Suprapubic skin (tissue), 4 donors: ENCODE data around the gene LHX6. TPM values are rescaled to one million over a fixed set of nuclear protein-coding genes. Genes with fewer than 3 reads are reported as not detected.

Experiments used
- DNase-seq, 2 donors: peaks; one replicate each; pipeline ENCODE4 v3.0.0-alpha.2; 2019; ENCODE audit warnings: low spot score in 2 of 2
- H3K27ac ChIP-seq: fragments of 200-600 bp; sonication (generic); one replicate; pipeline ENCODE4 v1.5.1; 2019
- H3K27me3 ChIP-seq: fragments of 200-600 bp; sonication (generic); one replicate; pipeline ENCODE4 v1.5.1; 2019
- H3K36me3 ChIP-seq: fragments of 200-600 bp; sonication (generic); one replicate; pipeline ENCODE4 v1.5.1; 2019
- H3K4me1 ChIP-seq: fragments of 200-600 bp; sonication (generic); one replicate; pipeline ENCODE4 v1.5.1; 2019
- H3K4me3 ChIP-seq: fragments of 200-600 bp; sonication (generic); one replicate; pipeline ENCODE4 v1.5.1; 2019; ENCODE audit warnings: mild to moderate bottlenecking
- H3K9me3 ChIP-seq: fragments of 200-600 bp; sonication (generic); one replicate; pipeline ENCODE4 v1.5.1; 2019
- CTCF ChIP-seq, 2 donors: fragments of 200-600 bp in 1 of 2; fragments of 450-650 bp in 1 of 2; sonication (generic) in 1 of 2; IDR thresholded peaks; one replicate each; pipeline ENCODE4 v1.5.1; 2016 to 2019; ENCODE audit warnings: antibody characterized with exemption in 2 of 2, mild to moderate bottlenecking in 1 of 2, moderate library complexity in 1 of 2
- EP300 ChIP-seq: sonication (generic); formaldehyde crosslinking; IDR thresholded peaks from one replicate; pipeline ENCODE4 v1.6.1; 2017; ENCODE audit warnings: antibody characterized with exemption
- POLR2A ChIP-seq, 2 donors: fragments of 450-650 bp; IDR thresholded peaks; one replicate each; pipeline ENCODE4 v1.6.1; 2017; ENCODE audit warnings: antibody characterized with exemption in 2 of 2, mild to moderate bottlenecking in 2 of 2, moderate library complexity in 2 of 2
- POLR2AphosphoS5 ChIP-seq, 3 donors: sonication (generic); formaldehyde crosslinking; IDR thresholded peaks; one replicate each; pipeline ENCODE4 v1.6.1; 2017; ENCODE audit warnings: antibody characterized with exemption in 3 of 3
- WGBS: methylation state at CpG from one replicate; pipeline ENCODE4 v1.1.5; 2018; 5-methylcytosine and 5-hydroxymethylcytosine counted together
- total RNA-seq, 4 donors: library from RNA; depleted of rRNA; stranded (reverse); fragments of >200 nt; gene quantifications; one replicate each; pipeline ENCODE4 v1.1.0, GENCODE V29; 2016

LHX6 gene
- total RNA-seq, 4 donors from 2014 or later: 1.4 to 7.3 (median 3.4) TPM

DNA sequence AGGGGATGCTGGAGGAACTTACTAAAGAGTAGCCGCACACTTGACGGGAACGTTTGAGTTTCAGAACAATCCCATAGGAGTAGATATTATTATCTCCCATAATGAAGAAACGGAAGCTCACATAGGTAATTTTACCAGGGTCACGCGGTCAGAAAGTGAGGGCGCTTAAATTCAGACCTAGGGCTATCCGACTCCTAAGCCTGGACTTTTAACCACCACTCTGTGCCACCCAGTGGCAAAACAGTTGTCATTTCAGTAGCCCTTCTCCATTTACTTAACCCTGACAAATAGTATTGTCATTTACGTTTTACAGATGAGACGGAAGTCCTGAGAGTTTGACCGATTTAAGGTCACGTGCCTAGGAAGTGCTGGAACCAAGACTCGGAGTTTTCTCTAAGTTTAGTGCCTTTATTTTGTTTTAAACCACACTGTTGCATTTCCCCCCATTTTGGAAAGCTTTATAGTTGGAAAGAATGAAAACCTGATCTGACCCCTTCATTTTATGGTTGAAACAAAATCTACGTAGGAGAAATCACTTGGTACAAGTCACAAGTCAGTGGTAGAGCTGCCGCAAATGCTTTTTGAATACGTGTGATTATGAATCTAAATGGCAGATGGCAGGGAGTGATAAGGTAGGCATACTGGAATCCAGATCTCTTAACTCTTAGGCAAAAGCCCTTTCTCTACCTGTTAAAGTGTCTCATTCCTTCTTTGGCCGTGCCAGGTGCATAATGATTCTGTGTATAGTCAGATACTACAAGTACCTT, 36.6 kb upstream of the LHX6 start:
- no peak for DNase-seq
- H3K27me3 ChIP-seq: no peaks in the 10 kb centered on the region
- H3K4me1 ChIP-seq: peaks cover 39% of the 10 kb centered on the region
- 6% methylated on average over 17 of the region's 17 CpGs for WGBS
- H3K4me3 ChIP-seq: peak overlapping the region; percentile 75
- H3K9me3 ChIP-seq: no peaks in the 10 kb centered on the region
- peaks cover 6% of the 10 kb centered on the region for H3K36me3 ChIP-seq
- peak overlapping the region; percentile 89 for H3K27ac ChIP-seq
- no peak for TF ChIP-seq POLR2A (IDR thresholded peaks at IDR 0.05)
- TF ChIP-seq CTCF (IDR thresholded peaks at IDR 0.05): no peak
- TF ChIP-seq EP300: no peak
- TF ChIP-seq POLR2AphosphoS5 (IDR thresholded peaks at IDR 0.05): no peak

- Histone ChIP-seq H3K4me1 (peaks cover 39% of the 10 kb centered on the region), H3K27me3 (no peaks in the 10 kb centered on the region), H3K27ac (peak within 1 kb of the TSS; percentile 89), H3K9me3 (no peaks in the 10 kb centered on the region), H3K36me3 (peaks cover 14% of the 10 kb centered on the region), H3K4me3 (peak within 1 kb of the TSS; percentile 75)
- peak; percentile 92 to 96 for DNase-seq
- peak in 2 of 3 donors; percentile 87 for TF ChIP-seq POLR2AphosphoS5 (IDR thresholded peaks at IDR 0.05)
- TF ChIP-seq CTCF (IDR thresholded peaks at IDR 0.05): no peak
- peak; percentile 12 to 84 for TF ChIP-seq POLR2A (IDR thresholded peaks at IDR 0.05)
- TF ChIP-seq EP300: no peak
- 0% methylated on average over 9 of the region's 60 CpGs for WGBS
These were observed 35.8 kb upstream of the LHX6 start, which contains the start of the genes MRRF and RBM18 for GRCh38 chr9:122264360-122265148. Gene MRRF, plus strand, starts transcription at chr9:122264882. Its CDS starts 6,010 bp downstream, at chr9:122270892. Gene RBM18, minus strand, starts transcription at chr9:122264840. Its CDS starts 3,348 bp downstream, at chr9:122261492.

DNA sequence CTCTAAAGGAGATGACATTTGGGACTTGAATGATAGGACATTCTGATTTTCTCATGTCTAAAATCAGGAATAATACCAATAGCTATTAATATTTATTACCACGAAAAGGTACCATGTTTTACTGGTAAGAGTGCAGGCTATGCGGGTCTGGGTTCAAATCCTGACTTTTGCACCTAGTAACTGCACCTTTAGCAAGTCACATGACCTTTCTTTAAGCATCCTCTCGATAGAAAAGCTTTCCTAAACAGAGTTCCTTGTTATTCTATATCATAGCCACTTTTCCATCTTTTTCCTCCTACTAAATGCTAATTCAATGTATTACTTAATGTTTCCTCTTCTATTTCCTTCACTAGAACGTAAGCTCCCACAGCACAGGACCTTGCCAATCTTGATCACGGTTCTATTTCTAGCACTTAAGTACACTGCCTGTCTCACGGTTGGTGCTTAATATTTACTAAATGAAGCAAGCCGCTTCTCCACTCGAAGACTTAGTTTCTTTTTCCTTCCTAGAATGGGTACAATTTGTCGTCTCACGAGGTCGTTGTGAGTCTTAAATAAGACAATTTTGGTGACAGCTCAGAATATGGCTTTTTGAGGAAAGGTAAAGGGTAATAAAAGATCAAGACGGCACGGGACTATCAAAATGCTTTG, 35.1 kb upstream of the LHX6 start:
- Histone ChIP-seq H3K9me3 (no peaks in the 10 kb centered on the region), H3K36me3 (peaks cover 17% of the 10 kb centered on the region), H3K27me3 (no peaks in the 10 kb centered on the region), H3K27ac (peak overlapping the region; percentile 89), H3K4me1 (peaks cover 39% of the 10 kb centered on the region), H3K4me3 (peak overlapping the region; percentile 75)
- 15% methylated on average over 13 of the region's 13 CpGs for WGBS
- DNase-seq: no peak
- no peak for TF ChIP-seq POLR2AphosphoS5 (IDR thresholded peaks at IDR 0.05)
- TF ChIP-seq POLR2A (IDR thresholded peaks at IDR 0.05): no peak
- TF ChIP-seq EP300: no peak
- no peak for TF ChIP-seq CTCF (IDR thresholded peaks at IDR 0.05)

DNA sequence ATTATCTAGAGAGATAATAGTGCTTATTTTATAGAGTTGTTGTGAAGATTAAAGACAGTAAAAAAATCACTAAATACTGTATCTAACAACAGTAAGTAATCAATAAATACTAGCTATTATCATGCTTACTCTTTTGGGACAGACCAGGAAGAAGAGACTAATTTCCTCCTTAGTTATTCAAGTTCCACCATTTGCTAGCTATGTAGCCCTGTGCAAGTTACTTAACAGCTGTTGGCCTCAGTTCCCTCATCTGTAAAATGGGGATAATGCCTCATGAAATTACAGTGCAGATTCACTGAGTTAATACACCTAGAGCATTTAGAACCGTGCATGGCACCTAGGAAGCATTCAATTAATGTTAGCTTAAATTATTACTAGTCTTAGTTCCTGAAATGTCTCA, 33.3 kb upstream of the LHX6 start:
- Histone ChIP-seq H3K4me3 (no peak overlapping the region), H3K27ac (no peak overlapping the region), H3K9me3 (no peaks in the 10 kb centered on the region), H3K4me1 (peaks cover 39% of the 10 kb centered on the region), H3K36me3 (peaks cover 21% of the 10 kb centered on the region), H3K27me3 (no peaks in the 10 kb centered on the region)
- no peak for DNase-seq
- WGBS: 90% methylated on average over 1 of the region's 1 CpG
- TF ChIP-seq POLR2A (IDR thresholded peaks at IDR 0.05): no peak
- no peak for TF ChIP-seq EP300
- TF ChIP-seq CTCF (IDR thresholded peaks at IDR 0.05): no peak
- no peak for TF ChIP-seq POLR2AphosphoS5 (IDR thresholded peaks at IDR 0.05)
